Transverse colon (tissue), 4 donors: ENCODE data around the gene TEC. TPM values are rescaled to one million over a fixed set of nuclear protein-coding genes. Genes with fewer than 3 reads are reported as not detected.
"Not testable (repeated sequence)": the region's sequence is repeated elsewhere in the genome, so short reads cannot be mapped to it uniquely, and the experiment has no call there.

Experiments used
- DNase-seq: peaks from one replicate; pipeline ENCODE4 v3.0.0-alpha.2; 2019
- H3K27ac ChIP-seq, 4 donors: fragments of 200-600 bp; sonication (generic); 2 replicates each; pipeline ENCODE4 v1.5.1; 2016 to 2018; ENCODE audit warnings: inconsistent platforms in 4 of 4
- H3K27me3 ChIP-seq: fragments of 200-600 bp; sonication (generic); 2 replicates; pipeline ENCODE4 v1.5.1; 2017; ENCODE audit warnings: inconsistent platforms
- H3K36me3 ChIP-seq, 4 donors: fragments of 200-600 bp; sonication (generic); 2 replicates each; pipeline ENCODE4 v1.5.1; 2017 to 2019; ENCODE audit warnings: inconsistent platforms in 4 of 4
- H3K4me1 ChIP-seq, 4 donors: fragments of 200-600 bp; sonication (generic); 2 replicates each; pipeline ENCODE4 v1.5.1; 2017 to 2020; ENCODE audit warnings: inconsistent platforms in 4 of 4
- H3K4me3 ChIP-seq, 4 donors: fragments of 200-600 bp; sonication (generic); 1 replicate in 1 of 4; 2 replicates in 3 of 4; pipeline versions ENCODE4 v1.5.1 to v1.6.1; 2017 to 2019; ENCODE audit warnings: inconsistent platforms in 4 of 4
- H3K9me3 ChIP-seq, 2 donors: fragments of 200-600 bp; sonication (generic); 2 replicates each; pipeline ENCODE4 v1.5.1; 2017 to 2019; ENCODE audit warnings: inconsistent platforms in 2 of 2
- CTCF ChIP-seq, 5 experiments: fragments of 200-600 bp in 3 of 5; fragments of 450-650 bp in 2 of 5; sonication (generic) in 3 of 5; IDR thresholded peaks; 1 replicate in 2 of 5; 2 replicates in 3 of 5; pipeline ENCODE4 v1.5.1; 2016 to 2017; ENCODE audit warnings: antibody characterized with exemption in 5 of 5, inconsistent platforms in 3 of 5, mild to moderate bottlenecking in 2 of 5, moderate library complexity in 1 of 5
- EP300 ChIP-seq: sonication (generic); formaldehyde crosslinking; IDR thresholded peaks from one replicate; pipeline ENCODE4 v1.6.1; 2017; ENCODE audit warnings: antibody characterized with exemption, low read depth
- POLR2A ChIP-seq: fragments of 450-650 bp; IDR thresholded peaks from one replicate; pipeline ENCODE4 v1.6.1; 2016; ENCODE audit warnings: antibody characterized with exemption, mild to moderate bottlenecking, moderate library complexity
- POLR2AphosphoS5 ChIP-seq, 3 donors: sonication (generic); formaldehyde crosslinking; IDR thresholded peaks; one replicate each; pipeline ENCODE4 v1.6.1; 2016; ENCODE audit warnings: antibody characterized with exemption in 3 of 3
- WGBS, 2 donors: methylation state at CpG; one replicate each; pipeline ENCODE4 v1.1.5; 2018; ENCODE audit warnings: low coverage in 1 of 2; 5-methylcytosine and 5-hydroxymethylcytosine counted together
- in situ Hi-C, 4 donors: fragments of 200-750 bp; cut with MboI; loops; one replicate each; pipeline versions ENCODE4 v1.15.0 to v1.15.1; 2017; ENCODE audit warnings: low sequenced_read_pairs in 3 of 4, low pct_ligation_motif_present in 1 of 4, low pct_unique_long_range_greater_than_20kb in 1 of 4
- intact Hi-C: fragments of 100-400 bp; cut with DNase I; formaldehyde crosslinking; loops from one replicate; pipeline ENCODE4 v1.15.1; 2023; ENCODE audit warnings: low total_unique reads
- total RNA-seq, 4 donors: library from RNA; depleted of rRNA; stranded (reverse); fragments of >200 nt; gene quantifications; one replicate each; pipeline ENCODE4 v1.1.0, GENCODE V29; 2016

The TEC gene
- total RNA-seq, 4 donors from 2014 or later, result 1.2 to 5.1 (median 3.3) TPM

- TF ChIP-seq EP300 (no peak), CTCF (IDR thresholded peaks at IDR 0.05) (no peak), POLR2AphosphoS5 (IDR thresholded peaks at IDR 0.05) (no peak)
- intact Hi-C loops (no loop called here), in situ Hi-C loops (no loop called here)
- Histone ChIP-seq H3K27ac (no peak overlapping the region), H3K4me1 (peaks cover 0 to 6% (median 0%) of the 10 kb centered on the region in 4 donors), H3K9me3 (no peaks in the 10 kb centered on the region), H3K36me3 (no peaks in the 10 kb centered on the region), H3K27me3 (no peaks in the 10 kb centered on the region), H3K4me3 (no peak overlapping the region)
- no peak for DNase-seq
- WGBS, 2 donors, result 83 to 95% methylated on average over 1 to 4 of the region's 4 CpGs
Measured at GRCh38 chr4:48172651-48173050, 97.0 kb downstream of the TEC start.

GRCh38 chr4:48169636-48170035 lies 100.0 kb downstream of the TEC start:
- Histone ChIP-seq H3K9me3 (no peaks in the 10 kb centered on the region), H3K27me3 (no peaks in the 10 kb centered on the region), H3K4me1 (peaks cover 0 to 6% (median 0%) of the 10 kb centered on the region in 4 donors), H3K36me3 (no peaks in the 10 kb centered on the region), H3K27ac (no peak overlapping the region), H3K4me3 (no peak overlapping the region)
- in situ Hi-C loops (no loop called here), intact Hi-C loops (no loop called here)
- 40 to 68% methylated on average over 1 of the region's 1 CpG for WGBS, 2 donors
- TF ChIP-seq CTCF (IDR thresholded peaks at IDR 0.05), result no peak
- TF ChIP-seq POLR2A, result no peak
- no peak for TF ChIP-seq POLR2AphosphoS5 (IDR thresholded peaks at IDR 0.05)
- TF ChIP-seq EP300, result no peak
- DNase-seq, result no peak

- Histone ChIP-seq H3K9me3 (no peaks in the 10 kb centered on the region), H3K27me3 (no peaks in the 10 kb centered on the region), H3K4me3 (no peak overlapping the region), H3K27ac (no peak overlapping the region), H3K4me1 (no peaks in the 10 kb centered on the region), H3K36me3 (no peaks in the 10 kb centered on the region)
- TF ChIP-seq POLR2A, result no peak
- no peak for TF ChIP-seq POLR2AphosphoS5 (IDR thresholded peaks at IDR 0.05)
- intact Hi-C loops (no loop called here), in situ Hi-C loops (no loop called here)
- WGBS, 2 donors, result 72 to 80% methylated on average over 5 of the region's 5 CpGs
- no peak for DNase-seq
Measured at GRCh38 chr4:48167538-48168263, 101.9 kb downstream of the TEC start.

- H3K4me3 ChIP-seq, DNase-seq, H3K27me3 ChIP-seq, H3K9me3 ChIP-seq, H3K27ac ChIP-seq, intact Hi-C loops, H3K36me3 ChIP-seq, in situ Hi-C loops, H3K4me1 ChIP-seq: not testable (repeated sequence)
- 96 to 100% methylated on average over 6 to 9 of the region's 9 CpGs for WGBS, 2 donors
Measured at GRCh38 chr4:48164561-48164960, 105.1 kb downstream of the TEC start.

- WGBS, 2 donors, result 64 to 69% methylated on average over 1 of the region's 1 CpG
Measured at GRCh38 chr4:48163746-48164145, 105.9 kb downstream of the TEC start.

More at GRCh38 chr4:48163746-48164145, 105.9 kb downstream of the TEC start:
- no peak overlapping the region for H3K4me3 ChIP-seq
- intact Hi-C loops, result no loop called here
- no peak for DNase-seq
- H3K9me3 ChIP-seq, result no peaks in the 10 kb centered on the region
- no peaks in the 10 kb centered on the region for H3K4me1 ChIP-seq
- H3K27me3 ChIP-seq, result no peaks in the 10 kb centered on the region
- in situ Hi-C loops, result no loop called here
- H3K27ac ChIP-seq, result no peak overlapping the region
- H3K36me3 ChIP-seq, result no peaks in the 10 kb centered on the region
- no peak for TF ChIP-seq POLR2AphosphoS5 (IDR thresholded peaks at IDR 0.05)
- TF ChIP-seq EP300, result no peak
- TF ChIP-seq POLR2A, result no peak
- no peak for TF ChIP-seq CTCF (IDR thresholded peaks at IDR 0.05)
